ENCODE data around the gene KAZN.

DNA sequence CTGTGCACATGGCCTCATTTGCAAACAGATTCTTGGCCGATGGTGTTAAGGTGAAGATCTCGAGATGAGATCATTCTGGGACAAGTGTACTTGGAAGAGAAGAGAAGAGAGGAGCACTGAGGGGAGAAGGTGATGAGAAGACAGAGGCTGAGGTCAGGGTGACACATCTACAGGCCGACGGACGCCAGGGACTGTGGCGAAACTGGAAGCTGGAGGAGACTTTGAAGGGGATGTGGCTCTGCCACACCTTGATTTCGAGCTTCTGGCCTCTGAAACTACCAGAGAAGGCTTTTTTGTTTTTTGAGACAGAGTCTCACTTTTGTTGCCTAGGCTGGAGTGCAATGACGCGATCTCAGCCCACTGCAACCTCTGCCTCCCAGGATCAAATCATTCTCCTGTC lies 417.5 kb downstream of the KAZN start:
- TF ChIP-seq, protein P1, sequence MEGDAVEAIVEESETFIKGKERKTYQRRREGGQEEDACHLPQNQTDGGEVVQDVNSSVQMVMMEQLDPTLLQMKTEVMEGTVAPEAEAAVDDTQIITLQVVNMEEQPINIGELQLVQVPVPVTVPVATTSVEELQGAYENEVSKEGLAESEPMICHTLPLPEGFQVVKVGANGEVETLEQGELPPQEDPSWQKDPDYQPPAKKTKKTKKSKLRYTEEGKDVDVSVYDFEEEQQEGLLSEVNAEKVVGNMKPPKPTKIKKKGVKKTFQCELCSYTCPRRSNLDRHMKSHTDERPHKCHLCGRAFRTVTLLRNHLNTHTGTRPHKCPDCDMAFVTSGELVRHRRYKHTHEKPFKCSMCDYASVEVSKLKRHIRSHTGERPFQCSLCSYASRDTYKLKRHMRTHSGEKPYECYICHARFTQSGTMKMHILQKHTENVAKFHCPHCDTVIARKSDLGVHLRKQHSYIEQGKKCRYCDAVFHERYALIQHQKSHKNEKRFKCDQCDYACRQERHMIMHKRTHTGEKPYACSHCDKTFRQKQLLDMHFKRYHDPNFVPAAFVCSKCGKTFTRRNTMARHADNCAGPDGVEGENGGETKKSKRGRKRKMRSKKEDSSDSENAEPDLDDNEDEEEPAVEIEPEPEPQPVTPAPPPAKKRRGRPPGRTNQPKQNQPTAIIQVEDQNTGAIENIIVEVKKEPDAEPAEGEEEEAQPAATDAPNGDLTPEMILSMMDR (IDR thresholded peaks at IDR 0.05), result no peak
- TF ChIP-seq POLR2A (IDR thresholded peaks at IDR 0.05) (no peak), POLR2AphosphoS5 (IDR thresholded peaks at IDR 0.05) (no peak)
